ENCODE data around the gene UQCRC1. TPM values are rescaled to one million over a fixed set of nuclear protein-coding genes. Genes with fewer than 3 reads are reported as not detected.
"Not testable (repeated sequence)": the region's sequence is repeated elsewhere in the genome, so short reads cannot be mapped to it uniquely, and the experiment has no call there.

The UQCRC1 gene
- total RNA-seq, 1 experiment from 2014 or later, result 288 TPM

DNA sequence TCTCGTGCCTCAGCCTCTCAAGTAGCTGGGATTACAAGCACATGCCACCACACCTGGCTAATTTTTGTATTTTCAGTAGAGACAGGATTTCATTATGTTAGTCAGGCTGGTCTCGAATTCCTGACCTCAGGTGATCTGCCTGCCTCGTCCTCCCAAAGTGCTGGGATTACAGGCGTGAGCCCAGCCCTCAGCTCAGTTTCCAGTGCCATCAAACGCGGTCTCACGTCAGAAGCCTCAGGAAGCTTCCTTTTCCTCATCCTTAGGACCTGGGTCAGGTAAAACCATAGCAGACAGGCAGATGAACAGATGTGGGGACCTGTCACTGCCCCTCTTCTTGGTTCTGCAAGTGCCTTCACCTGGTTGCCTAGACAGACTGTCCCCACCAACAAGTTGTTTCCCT, 57.8 kb downstream of the UQCRC1 start:
- in situ Hi-C loops (cut with HindIII; ENCODE audit: low pct_unique_long_range_greater_than_20kb, low sequenced_read_pairs); DNase-seq (ENCODE audit: low read depth, low spot score): not testable (repeated sequence)

Small RNA genes lying within 50 kb of the gene (small RNA-seq; reads per million reads assigned to genes)
- 0 reads per million in 2 experiments for gene MIR6823

Other genes starting within 250 kb of the UQCRC1 start
- gene FBXW12, start 237.4 kb downstream of the UQCRC1 start, total RNA-seq (2014; rRNA removed; shearing (Covaris generic)), result not detected in 2 replicates
- gene PLXNB1, start 179.6 kb downstream of the UQCRC1 start, total RNA-seq (2014; rRNA removed; shearing (Covaris generic)), result 4.9 and 7.4 TPM in 2 replicates
- 41.6 and 43.8 TPM in 2 replicates for gene CCDC51, start 169.5 kb downstream of the UQCRC1 start, total RNA-seq (2014; rRNA removed; shearing (Covaris generic))
- 412 and 439 TPM in 2 replicates for gene TMA7, start 169.4 kb downstream of the UQCRC1 start, total RNA-seq (2014; rRNA removed; shearing (Covaris generic))
- gene ATRIP, start 162.9 kb downstream of the UQCRC1 start, total RNA-seq (2014; rRNA removed; shearing (Covaris generic)), result 5.5 and 7.7 TPM in 2 replicates
- 120 and 131 TPM in 2 replicates for gene SHISA5, start 105.5 kb downstream of the UQCRC1 start, total RNA-seq (2014; rRNA removed; shearing (Covaris generic))
- 39.3 and 44.7 TPM in 2 replicates for gene PFKFB4, start 52.8 kb downstream of the UQCRC1 start, total RNA-seq (2014; rRNA removed; shearing (Covaris generic))
- gene UCN2, start 45.9 kb downstream of the UQCRC1 start, total RNA-seq (2014; rRNA removed; shearing (Covaris generic)), result 14.9 and 18.8 TPM in 2 replicates
- gene COL7A1, start 14.3 kb downstream of the UQCRC1 start, total RNA-seq (2014; rRNA removed; shearing (Covaris generic)), result 0.26 and 2.0 TPM in 2 replicates
- gene TMEM89, start 12.1 kb upstream of the UQCRC1 start, total RNA-seq (2014; rRNA removed; shearing (Covaris generic)), result not detected in 2 replicates
- gene SLC26A6, start 25.8 kb upstream of the UQCRC1 start, total RNA-seq (2014; rRNA removed; shearing (Covaris generic)), result 26.3 and 27.1 TPM in 2 replicates
- 3.2 and 3.6 TPM in 2 replicates for gene CELSR3, start 53.2 kb upstream of the UQCRC1 start, total RNA-seq (2014; rRNA removed; shearing (Covaris generic))
- gene NCKIPSD, start 76.3 kb upstream of the UQCRC1 start, total RNA-seq (2014; rRNA removed; shearing (Covaris generic)), result 15.9 and 16.6 TPM in 2 replicates
- 53.7 and 55.7 TPM in 2 replicates for gene IP6K2, start 107.6 kb upstream of the UQCRC1 start, total RNA-seq (2014; rRNA removed; shearing (Covaris generic))
- gene PRKAR2A, start 238.2 kb upstream of the UQCRC1 start, total RNA-seq (2014; rRNA removed; shearing (Covaris generic)), result 34.9 and 35.1 TPM in 2 replicates